ENCODE measurements around the gene RBL2.
"Not testable (repeated sequence)": the region's sequence is repeated elsewhere in the genome, so short reads cannot be mapped to it uniquely, and the experiment has no call there.

Gene RBL2

GRCh38 chr16:53530046-53530445 is 95.8 kb downstream of the RBL2 start:
- no peak for DNase-seq (ENCODE audit: low read depth, low spot score)
- no peak for TF ChIP-seq CTCF (IDR thresholded peaks at IDR 0.05; ENCODE audit: low read depth, low read length)
- in situ Hi-C loops (cut with HindIII; ENCODE audit: low sequenced_read_pairs): no loop called here
- no peak overlapping the region for H3K4me3 ChIP-seq (ENCODE audit: low read depth, low read length)

GRCh38 chr16:53530741-53531140 is 96.5 kb downstream of the RBL2 start:
- DNase-seq (ENCODE audit: low read depth, low spot score): no peak
- in situ Hi-C loops (cut with HindIII; ENCODE audit: low sequenced_read_pairs): no loop called here

GRCh38 chr16:53534206-53534605 is 99.9 kb downstream of the RBL2 start:
- no peak for TF ChIP-seq CTCF (IDR thresholded peaks at IDR 0.05; ENCODE audit: low read depth, low read length)
- DNase-seq (ENCODE audit: low read depth, low spot score): no peak
- in situ Hi-C loops (cut with HindIII; ENCODE audit: low sequenced_read_pairs): no loop called here
- H3K4me3 ChIP-seq (ENCODE audit: low read depth, low read length): no peak overlapping the region

More at GRCh38 chr16:53530741-53531140, 96.5 kb downstream of the RBL2 start:
- no peak overlapping the region for H3K4me3 ChIP-seq (ENCODE audit: low read depth, low read length)
- TF ChIP-seq CTCF (IDR thresholded peaks at IDR 0.05; ENCODE audit: low read depth, low read length): no peak

GRCh38 chr16:53537626-53538025 is 103.4 kb downstream of the RBL2 start:
- no peak overlapping the region for H3K4me3 ChIP-seq (ENCODE audit: low read depth, low read length)
- DNase-seq (ENCODE audit: low read depth, low spot score): no peak
- no peak for TF ChIP-seq CTCF (IDR thresholded peaks at IDR 0.05; ENCODE audit: low read depth, low read length)
- in situ Hi-C loops (cut with HindIII; ENCODE audit: low sequenced_read_pairs): no loop called here

GRCh38 chr16:53539346-53539745 is 105.1 kb downstream of the RBL2 start:
- H3K4me3 ChIP-seq (ENCODE audit: low read depth, low read length); DNase-seq (ENCODE audit: low read depth, low spot score); in situ Hi-C loops (cut with HindIII; ENCODE audit: low sequenced_read_pairs): not testable (repeated sequence)

GRCh38 chr16:53539759-53540718 is 105.8 kb downstream of the RBL2 start:
- DNase-seq (ENCODE audit: low read depth, low spot score); in situ Hi-C loops (cut with HindIII; ENCODE audit: low sequenced_read_pairs); H3K4me3 ChIP-seq (ENCODE audit: low read depth, low read length): not testable (repeated sequence)
